Transverse colon (tissue), 4 donors: ENCODE results near the gene DCUN1D5.

ENCODE experiments used
- EP300 ChIP-seq: sonication (generic); formaldehyde crosslinking; IDR thresholded peaks from one replicate; pipeline ENCODE4 v1.6.1; 2017; ENCODE audit warnings: antibody characterized with exemption, low read depth
- POLR2A ChIP-seq: fragments of 450-650 bp; IDR thresholded peaks from one replicate; pipeline ENCODE4 v1.6.1; 2016; ENCODE audit warnings: antibody characterized with exemption, mild to moderate bottlenecking, moderate library complexity
- POLR2AphosphoS5 ChIP-seq, 3 donors: sonication (generic); formaldehyde crosslinking; IDR thresholded peaks; one replicate each; pipeline ENCODE4 v1.6.1; 2016; ENCODE audit warnings: antibody characterized with exemption in 3 of 3
- TF ChIP-seq, protein P1 (sequence below), 5 experiments: fragments of 200-600 bp in 3 of 5; fragments of 450-650 bp in 2 of 5; sonication (generic) in 3 of 5; IDR thresholded peaks; 1 replicate in 2 of 5; 2 replicates in 3 of 5; pipeline ENCODE4 v1.5.1; 2016 to 2017; ENCODE audit warnings: antibody characterized with exemption in 5 of 5, inconsistent platforms in 3 of 5, mild to moderate bottlenecking in 2 of 5, moderate library complexity in 1 of 5

DNA sequence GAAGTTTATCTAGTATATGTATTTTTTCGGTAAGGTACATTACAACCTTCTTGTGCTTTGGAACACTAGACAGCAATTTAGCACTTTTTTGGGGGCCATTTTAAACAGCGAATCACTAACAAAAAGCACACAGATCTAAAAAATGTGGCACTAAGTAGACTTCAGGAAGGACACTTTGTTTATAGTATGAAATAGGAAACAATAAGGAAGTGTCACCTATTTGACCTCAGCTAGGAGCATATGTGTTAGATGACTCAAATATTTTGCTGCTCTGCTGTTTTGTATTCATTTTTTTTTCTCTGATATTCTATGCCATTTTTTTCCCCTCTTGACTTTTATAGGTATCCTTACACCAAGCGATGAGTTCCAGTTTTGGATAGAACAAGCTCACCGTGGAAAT lies 22.9 kb upstream of the DCUN1D5 start:
- TF ChIP-seq, protein P1, sequence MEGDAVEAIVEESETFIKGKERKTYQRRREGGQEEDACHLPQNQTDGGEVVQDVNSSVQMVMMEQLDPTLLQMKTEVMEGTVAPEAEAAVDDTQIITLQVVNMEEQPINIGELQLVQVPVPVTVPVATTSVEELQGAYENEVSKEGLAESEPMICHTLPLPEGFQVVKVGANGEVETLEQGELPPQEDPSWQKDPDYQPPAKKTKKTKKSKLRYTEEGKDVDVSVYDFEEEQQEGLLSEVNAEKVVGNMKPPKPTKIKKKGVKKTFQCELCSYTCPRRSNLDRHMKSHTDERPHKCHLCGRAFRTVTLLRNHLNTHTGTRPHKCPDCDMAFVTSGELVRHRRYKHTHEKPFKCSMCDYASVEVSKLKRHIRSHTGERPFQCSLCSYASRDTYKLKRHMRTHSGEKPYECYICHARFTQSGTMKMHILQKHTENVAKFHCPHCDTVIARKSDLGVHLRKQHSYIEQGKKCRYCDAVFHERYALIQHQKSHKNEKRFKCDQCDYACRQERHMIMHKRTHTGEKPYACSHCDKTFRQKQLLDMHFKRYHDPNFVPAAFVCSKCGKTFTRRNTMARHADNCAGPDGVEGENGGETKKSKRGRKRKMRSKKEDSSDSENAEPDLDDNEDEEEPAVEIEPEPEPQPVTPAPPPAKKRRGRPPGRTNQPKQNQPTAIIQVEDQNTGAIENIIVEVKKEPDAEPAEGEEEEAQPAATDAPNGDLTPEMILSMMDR (IDR thresholded peaks at IDR 0.05) = no peak
- TF ChIP-seq POLR2A = no peak
- TF ChIP-seq POLR2AphosphoS5 (IDR thresholded peaks at IDR 0.05) = no peak
- TF ChIP-seq EP300 = no peak
